ENCODE data around the gene ACTN4.

Gene ACTN4

DNA sequence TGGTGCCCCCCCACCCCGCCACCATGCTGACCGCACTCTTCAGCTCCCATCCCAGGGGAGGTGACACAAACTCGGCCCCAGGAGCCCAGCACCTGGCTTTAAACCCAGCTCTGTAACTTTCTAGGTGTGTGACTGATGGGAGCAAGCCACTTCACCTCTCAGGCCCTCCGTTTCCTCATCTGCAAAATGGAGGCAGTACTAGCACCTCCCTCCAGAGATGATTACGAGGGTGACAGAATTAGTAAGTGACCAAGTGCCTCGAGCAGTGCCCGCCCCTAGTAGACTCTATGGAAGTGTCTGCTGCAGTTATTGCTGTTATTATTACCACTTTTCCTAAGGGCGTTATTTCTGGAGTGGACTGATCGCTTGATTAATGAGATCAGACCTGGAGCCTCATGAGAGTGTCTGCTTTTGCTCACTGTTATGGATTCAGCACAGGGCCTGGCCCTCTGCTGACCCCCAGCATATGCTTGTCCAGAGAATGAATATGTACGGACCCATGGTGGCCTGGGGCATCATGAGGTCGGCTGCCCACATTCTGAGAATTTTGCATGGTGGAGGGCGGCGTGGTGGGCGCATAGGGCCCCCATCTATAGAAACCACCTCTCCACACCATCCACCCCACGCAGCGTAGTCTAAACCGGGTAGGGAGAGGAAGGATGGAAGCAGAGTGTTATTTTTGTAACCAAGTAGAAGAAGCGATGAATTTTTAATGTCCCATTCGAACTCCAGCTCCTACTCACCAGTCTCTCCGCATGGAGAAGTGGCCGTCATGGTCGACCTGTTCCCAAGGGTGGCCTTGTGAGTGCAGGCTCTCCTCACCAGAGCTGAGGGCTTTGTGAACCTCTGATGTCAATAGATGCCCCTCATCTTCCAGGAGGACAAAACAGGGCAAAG is 48.6 kb downstream of the ACTN4 start:
- no peak for DNase-seq

DNA sequence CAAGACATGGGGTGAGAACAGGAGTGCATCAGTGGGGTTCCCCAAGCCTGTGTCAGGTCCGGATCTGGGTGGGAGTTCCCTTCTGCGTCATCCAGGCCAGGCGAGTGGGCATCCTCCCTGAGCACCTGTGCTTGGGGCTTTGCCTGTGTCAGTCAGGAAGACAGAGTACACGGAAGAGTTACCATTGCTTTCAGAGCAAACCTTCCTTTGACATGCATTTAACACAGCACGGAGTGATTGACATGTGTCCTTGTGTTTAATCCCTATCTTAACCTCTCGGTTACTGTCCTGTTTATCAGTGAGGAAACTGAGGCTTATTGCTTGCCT is 49.2 kb downstream of the ACTN4 start:
- no peak for DNase-seq

GRCh38 chr19:38697197-38697596 is 49.7 kb downstream of the ACTN4 start:
- DNase-seq: no peak

DNA sequence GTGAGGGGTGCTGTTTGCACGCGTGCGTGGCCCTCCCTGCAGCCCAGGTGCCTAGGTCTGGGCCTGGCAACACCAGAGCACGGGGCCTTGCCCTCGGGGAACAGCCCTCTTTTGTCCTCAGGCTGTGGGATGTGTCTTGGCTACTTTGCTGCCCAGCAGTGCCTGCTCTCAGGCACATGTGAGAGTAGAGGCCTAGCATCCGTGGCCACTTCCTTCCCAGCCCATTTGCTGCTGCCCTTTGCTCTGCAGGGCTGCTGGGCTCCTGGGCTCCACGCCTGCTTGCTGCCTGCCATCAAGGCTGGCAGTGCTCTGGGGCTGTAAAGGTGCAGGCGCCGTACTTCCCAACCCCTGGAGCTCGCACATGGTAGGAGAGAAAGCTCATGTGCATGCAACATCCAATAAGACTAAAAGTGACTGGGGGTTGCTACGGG is 50.2 kb downstream of the ACTN4 start:
- DNase-seq: no peak

DNA sequence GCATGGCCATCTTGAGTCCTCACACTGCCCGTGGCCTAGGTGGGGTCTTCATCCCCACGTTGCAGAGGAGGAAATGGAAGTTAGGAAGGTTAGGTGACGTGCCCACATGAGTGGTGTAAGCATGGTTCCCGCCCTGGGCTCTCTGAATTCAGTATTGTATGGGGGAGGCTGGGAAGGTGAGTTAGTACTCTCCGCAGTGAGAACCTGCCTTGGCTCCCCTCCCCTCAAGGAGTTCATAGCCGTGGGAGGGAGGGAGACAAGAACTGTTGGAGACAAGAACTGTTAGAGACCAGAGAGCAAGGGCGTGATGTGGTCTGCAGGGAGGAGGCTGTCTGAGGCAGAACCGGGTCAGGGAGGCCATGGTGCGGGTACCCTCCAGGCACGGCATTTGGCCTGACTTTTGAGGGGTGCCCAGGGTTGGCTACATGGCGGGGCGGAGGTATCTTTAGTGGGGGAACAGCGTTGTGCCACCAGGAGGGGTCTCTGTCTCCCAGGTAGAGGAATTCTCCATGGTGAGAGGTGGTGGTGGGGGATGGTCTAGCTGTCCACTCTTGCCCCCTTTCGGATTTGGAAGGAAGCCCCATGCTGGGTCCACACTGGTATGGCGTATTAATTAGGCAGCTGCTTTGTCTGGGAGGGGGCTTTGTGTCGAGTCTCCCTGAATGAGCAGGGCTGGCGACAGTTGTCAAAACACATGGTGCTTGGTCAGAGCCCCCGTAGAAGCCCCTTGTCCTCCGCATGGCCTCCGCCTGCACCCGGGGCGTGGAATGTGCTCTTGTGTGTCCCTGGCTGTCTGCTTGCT is 51.0 kb downstream of the ACTN4 start:
- no peak for DNase-seq

- DNase-seq: no peak
These were observed 51.5 kb downstream of the ACTN4 start for GRCh38 chr19:38699027-38699346.

DNA sequence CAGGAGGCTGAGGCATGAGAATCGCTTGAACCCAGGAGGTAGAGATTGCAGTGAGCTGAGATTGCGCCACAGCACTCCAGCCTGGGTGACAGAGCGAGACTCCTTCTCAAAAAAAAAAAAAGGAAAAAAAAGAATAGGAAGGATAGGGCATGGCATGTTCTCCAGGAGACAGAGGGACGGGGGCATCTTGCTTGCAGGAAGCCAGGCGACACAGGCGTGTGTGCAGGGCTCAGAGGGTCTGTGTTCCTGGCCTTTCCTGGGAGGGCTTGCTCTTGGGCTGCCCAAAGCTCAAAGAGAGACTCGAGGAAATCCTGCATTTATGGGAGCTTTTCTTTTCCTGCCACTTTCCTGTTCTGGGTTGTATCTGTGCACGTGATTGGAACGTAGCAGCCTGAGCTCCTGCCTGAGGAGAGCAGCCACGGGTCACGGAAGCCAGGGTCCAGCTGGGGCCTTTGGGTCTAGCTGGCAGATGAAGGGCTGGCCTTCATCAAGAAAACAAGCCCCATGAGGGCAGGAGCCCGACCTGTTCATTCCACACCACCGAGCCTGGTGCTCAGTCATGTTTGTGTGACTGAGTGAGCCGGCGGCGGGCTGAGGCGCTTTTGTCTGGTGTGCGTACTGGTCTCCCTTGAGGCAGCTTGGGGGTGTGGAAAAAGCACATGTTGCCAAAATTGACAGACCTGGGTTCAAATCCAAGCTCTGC is 52.3 kb downstream of the ACTN4 start:
- DNase-seq: no peak

GRCh38 chr19:38700350-38700901 is 53.0 kb downstream of the ACTN4 start:
- DNase-seq: no peak

GRCh38 chr19:38700902-38701454 is 53.5 kb downstream of the ACTN4 start:
- DNase-seq: no peak

GRCh38 chr19:38701455-38702063 is 54.1 kb downstream of the ACTN4 start:
- DNase-seq: no peak

DNA sequence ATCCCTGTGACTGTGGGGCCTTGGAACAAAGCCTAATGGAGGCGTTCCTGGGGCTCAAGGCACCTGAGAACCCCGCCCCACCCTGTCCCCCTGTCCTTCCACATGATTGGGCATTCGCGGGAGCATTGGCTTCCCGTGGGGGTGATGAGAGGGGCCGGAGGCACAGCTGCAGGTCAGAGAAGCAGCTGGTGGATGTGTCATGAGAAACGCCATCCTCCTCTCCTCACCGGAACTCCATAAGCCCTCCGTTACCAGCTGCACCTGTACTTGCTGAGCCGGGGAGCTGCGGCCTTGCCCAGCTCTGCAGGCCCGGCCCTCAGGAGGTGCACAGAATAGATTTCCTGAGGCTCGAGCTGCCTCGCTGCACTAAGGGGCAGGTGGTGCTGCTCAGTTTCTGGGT is 54.8 kb downstream of the ACTN4 start:
- no peak for DNase-seq

DNA sequence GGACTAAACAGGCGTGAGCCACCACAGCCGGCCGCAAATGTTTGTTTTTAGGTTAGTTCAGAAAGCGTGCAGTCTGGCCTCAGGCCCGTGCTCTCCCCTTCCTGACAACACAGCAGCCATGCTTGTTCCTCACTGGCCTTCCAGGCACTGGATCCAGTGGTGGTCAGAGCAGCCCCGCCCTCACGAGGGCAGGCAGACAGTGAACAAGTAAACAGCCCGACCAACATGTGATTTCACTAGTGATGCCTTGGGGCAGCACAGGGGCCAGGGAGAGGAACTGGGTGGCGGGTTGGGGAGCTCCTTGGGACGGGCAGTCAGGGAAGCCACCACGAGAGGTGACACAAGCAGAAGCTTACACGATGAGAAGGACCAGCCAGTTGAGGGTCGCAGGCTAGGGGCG is 56.1 kb downstream of the ACTN4 start:
- DNase-seq: no peak

GRCh38 chr19:38704488-38705026 is 57.1 kb downstream of the ACTN4 start:
- no peak for DNase-seq

GRCh38 chr19:38705197-38706019 is 58.0 kb downstream of the ACTN4 start:
- no peak for DNase-seq

DNA sequence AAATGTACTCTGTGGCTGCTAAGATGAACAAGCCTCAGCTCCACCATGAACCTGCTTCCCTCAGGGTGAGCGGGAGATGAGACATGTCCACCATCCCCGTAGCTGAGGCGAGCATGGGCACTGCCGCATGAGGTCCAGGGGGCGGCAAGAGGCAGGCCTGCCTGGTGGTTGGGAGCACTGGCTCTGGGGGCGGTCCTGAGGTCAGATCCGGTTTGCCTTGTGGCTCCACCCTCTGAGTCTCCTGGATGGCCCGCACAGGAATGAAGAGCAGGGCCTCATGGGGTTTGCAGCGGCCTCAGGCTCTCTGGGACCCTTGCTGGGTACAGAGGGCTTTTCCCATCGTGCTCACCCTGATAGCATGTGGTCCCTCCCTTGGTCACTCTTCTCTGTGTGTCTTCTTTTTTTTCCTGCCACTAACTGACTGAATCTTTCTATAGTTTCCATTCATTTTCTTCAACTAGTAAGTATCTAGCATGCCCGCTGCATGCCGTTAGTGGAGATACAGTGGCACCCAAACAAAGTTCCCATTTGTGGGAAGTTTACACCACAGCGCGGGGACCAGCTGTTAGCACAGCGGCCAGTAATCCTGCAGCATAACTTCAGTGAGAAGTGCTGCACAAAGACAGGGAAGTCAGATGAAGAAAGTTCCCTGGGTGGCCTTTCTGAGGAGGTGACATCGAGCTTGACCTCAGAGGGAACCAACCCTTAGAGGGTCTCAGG is 59.5 kb downstream of the ACTN4 start:
- DNase-seq: no peak

GRCh38 chr19:38707512-38708114 is 60.2 kb downstream of the ACTN4 start:
- no peak for DNase-seq

GRCh38 chr19:38708413-38709024 is 61.1 kb downstream of the ACTN4 start:
- no peak for DNase-seq

DNA sequence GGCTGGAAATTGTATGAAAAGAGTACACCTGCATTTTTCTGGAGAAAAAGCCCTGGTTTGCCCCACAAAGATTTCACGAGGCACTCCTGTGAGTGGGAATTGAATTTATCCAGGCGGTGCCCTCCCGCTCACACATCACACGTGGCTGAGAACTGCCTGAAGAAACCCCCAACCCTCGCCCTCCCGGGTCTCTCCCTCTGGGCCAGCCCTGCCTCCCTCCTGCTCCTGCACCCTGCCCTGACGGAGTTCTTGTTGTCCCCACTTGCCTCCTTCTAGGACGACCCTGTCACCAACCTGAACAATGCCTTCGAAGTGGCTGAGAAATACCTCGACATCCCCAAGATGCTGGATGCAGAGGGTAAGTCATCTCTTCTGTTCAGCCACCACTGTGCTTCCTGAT is 61.7 kb downstream of the ACTN4 start:
- no peak for DNase-seq

DNA sequence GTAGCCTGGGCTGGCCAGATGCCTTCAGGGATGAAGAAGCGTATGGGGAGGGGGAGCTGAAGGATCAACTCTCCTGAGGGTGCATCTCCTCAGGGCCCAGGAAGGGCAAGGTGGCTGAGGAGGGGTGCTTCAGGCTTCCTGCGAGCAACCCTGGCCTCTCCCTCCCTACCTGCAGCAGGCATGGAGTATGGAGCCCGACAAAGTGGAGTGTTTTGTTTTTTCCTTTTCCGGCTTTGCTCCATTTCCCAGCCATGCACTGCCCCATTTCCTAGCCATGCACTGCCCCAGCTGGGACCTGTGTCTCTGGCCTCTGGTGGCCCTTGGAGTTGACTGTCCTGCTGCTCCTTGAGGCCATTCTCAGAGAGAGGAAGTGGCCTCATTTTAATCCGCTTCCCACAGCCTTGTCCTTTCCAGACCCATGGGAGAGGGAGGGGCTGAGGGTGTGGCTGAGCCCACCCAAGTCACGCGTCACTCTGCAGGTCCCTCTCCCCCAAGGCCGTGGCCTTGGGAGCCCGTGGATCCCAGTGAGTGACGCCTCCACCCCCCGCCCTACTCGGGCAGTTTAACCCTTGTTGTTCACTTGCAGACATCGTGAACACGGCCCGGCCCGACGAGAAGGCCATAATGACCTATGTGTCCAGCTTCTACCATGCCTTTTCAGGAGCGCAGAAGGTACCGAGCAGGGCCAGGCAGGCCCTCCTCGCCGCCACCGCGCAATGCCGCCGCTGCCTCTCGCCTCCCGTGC is 62.4 kb downstream of the ACTN4 start:
- no peak for DNase-seq

Data from fibroblast of skin of abdomen (primary cell).